ENCODE measurements around the gene CXorf51B. TPM values are rescaled to one million over a fixed set of nuclear protein-coding genes. Genes with fewer than 3 reads are reported as not detected.

The CXorf51B gene
- total and polyA plus RNA-seq, 2 donors (not counting 3 experiments of a cell fraction or from before 2014, with no cell fraction given) = not detected

DNA sequence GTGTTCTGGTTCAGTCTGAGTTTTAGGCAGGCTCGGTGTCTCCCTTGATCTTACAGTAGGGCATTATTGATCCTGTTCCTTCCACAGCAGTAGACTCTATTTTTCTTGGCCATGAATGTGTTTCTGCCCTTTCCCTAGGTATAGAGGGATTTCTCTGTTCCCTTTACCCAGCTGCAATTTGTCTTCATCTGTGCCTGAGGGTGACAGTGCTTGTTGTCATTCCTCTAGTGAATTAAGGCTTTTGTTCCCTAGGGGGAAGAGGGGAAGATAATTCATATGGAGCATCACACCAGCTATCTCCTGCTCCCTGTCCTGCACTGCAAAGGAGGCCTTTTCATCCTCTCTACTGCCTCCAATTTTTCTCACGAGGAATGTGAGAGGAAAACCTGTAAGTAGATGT lies 44.7 kb downstream of the CXorf51B start:
- Histone ChIP-seq H3K79me2 (ENCODE audit: control insufficient read depth, insufficient read depth, low read length) (no peaks in the 10 kb centered on the region), H3K36me3 (ENCODE audit: control insufficient read depth in 2 of 2, extremely low read depth in 1 of 2, insufficient read depth in 2 of 2, low read length in 2 of 2) (no peaks in the 10 kb centered on the region), H3K9me1 (replicated peaks; ENCODE audit: control insufficient read depth, extremely low read depth, insufficient read depth, low read length) (no peaks in the 10 kb centered on the region), H3K4me3 (replicated peaks in 1 of 3; ENCODE audit: insufficient read depth in 1 of 3, low read depth in 1 of 3, low read length in 3 of 3) (no peak overlapping the region), H3K9ac (replicated peaks; ENCODE audit: extremely low read depth, insufficient read depth, low read length) (no peak overlapping the region), H3K9me3 (replicated peaks; ENCODE audit: control insufficient read depth, insufficient read depth, low read length) (no peaks in the 10 kb centered on the region), H3K27me3 (ENCODE audit: control insufficient read depth in 2 of 2, insufficient read depth in 2 of 2, low read length in 2 of 2) (no peaks in the 10 kb centered on the region), H4K20me1 (replicated peaks; ENCODE audit: control insufficient read depth, extremely low read depth, insufficient read depth, low read length) (no peaks in the 10 kb centered on the region), H3K4me1 (ENCODE audit: control insufficient read depth, extremely low read depth, insufficient read depth, low read length) (no peaks in the 10 kb centered on the region), H2AFZ (ENCODE audit: low read depth, low read length) (no peak overlapping the region), H3K4me2 (ENCODE audit: insufficient read depth, low read length) (no peak overlapping the region), H3K27ac (ENCODE audit: insufficient read depth, low read depth, low read length) (no peak overlapping the region)
- POLR2A ChIA-PET = no interaction called here
- DNase-seq (ENCODE audit: low read depth, low spot score) = no peak
- TF ChIP-seq MYC (IDR thresholded peaks at IDR 0.05; ENCODE audit: low read depth, low read length) (no peak), JUN (IDR thresholded peaks at IDR 0.05; ENCODE audit: borderline replicate concordance, insufficient read depth, insufficient read length, low read depth) (no peak), EZH2 (IDR thresholded peaks at IDR 0.05; ENCODE audit: borderline replicate concordance, low read depth, low read length, severe bottlenecking) (no peak), POLR2AphosphoS5 (IDR thresholded peaks at IDR 0.05; ENCODE audit: insufficient read depth, low read depth, low read length) (no peak), POLR2A (IDR thresholded peaks at IDR 0.05; ENCODE audit: low read depth, low read length) (no peak), MAX (IDR thresholded peaks at IDR 0.05; ENCODE audit: insufficient read depth, insufficient read length) (no peak), GATA2 (IDR thresholded peaks at IDR 0.05; ENCODE audit: insufficient read depth, insufficient read length, low read depth, low read length) (no peak), FOS (IDR thresholded peaks at IDR 0.05; ENCODE audit: borderline replicate concordance, insufficient read depth, low read length) (no peak)
- TF ChIP-seq, protein P1, sequence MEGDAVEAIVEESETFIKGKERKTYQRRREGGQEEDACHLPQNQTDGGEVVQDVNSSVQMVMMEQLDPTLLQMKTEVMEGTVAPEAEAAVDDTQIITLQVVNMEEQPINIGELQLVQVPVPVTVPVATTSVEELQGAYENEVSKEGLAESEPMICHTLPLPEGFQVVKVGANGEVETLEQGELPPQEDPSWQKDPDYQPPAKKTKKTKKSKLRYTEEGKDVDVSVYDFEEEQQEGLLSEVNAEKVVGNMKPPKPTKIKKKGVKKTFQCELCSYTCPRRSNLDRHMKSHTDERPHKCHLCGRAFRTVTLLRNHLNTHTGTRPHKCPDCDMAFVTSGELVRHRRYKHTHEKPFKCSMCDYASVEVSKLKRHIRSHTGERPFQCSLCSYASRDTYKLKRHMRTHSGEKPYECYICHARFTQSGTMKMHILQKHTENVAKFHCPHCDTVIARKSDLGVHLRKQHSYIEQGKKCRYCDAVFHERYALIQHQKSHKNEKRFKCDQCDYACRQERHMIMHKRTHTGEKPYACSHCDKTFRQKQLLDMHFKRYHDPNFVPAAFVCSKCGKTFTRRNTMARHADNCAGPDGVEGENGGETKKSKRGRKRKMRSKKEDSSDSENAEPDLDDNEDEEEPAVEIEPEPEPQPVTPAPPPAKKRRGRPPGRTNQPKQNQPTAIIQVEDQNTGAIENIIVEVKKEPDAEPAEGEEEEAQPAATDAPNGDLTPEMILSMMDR (IDR thresholded peaks at IDR 0.05; ENCODE audit: extremely low read depth in 1 of 2, insufficient read depth in 1 of 2, low read depth in 1 of 2, low read length in 2 of 2) = no peak
- no TSS peak for BruUV-seq (replicated peaks)
- intact Hi-C loops (cut with micrococcal nuclease) = no loop called here
- dilution Hi-C loops (cut with MboI; ENCODE audit: extremely low pct_ligation_motif_present, low sequenced_read_pairs) = no loop called here
- CTCF ChIA-PET = no interaction called here
- no peak for FAIRE-seq

Other genes starting within 250 kb of the CXorf51B start
- gene CXorf51A, start 5.0 kb downstream of the CXorf51B start, total RNA-seq = not detected in 2 replicates
- not detected in 2 replicates for gene CXorf51A, start 5.0 kb downstream of the CXorf51B start, polyA plus RNA-seq